K562 (cell line): Measurements from ENCODE around the gene MRPL28. TPM values are rescaled to one million over a fixed set of nuclear protein-coding genes. Genes with fewer than 3 reads are reported as not detected.
A peak's percentile ranks its signal among the peaks of the same experiment; 100 is the strongest.

ENCODE experiments used
- ATF1 ChIP-seq, 2 experiments: fragments of 450-650 bp in 1 of 2; IDR thresholded peaks; 2 replicates each; pipeline ENCODE4 v1.6.1; 2016; ENCODE audit warnings: missing compliant biosample characterization in 1 of 2, missing genetic modification characterization in 1 of 2
- ATF7 ChIP-seq: fragments of 450-650 bp; IDR thresholded peaks from 2 replicates; pipeline ENCODE4 v1.7.1; 2014; ENCODE audit warnings: mild to moderate bottlenecking, moderate library complexity
- CREBBP ChIP-seq: IDR thresholded peaks from one replicate; pipeline ENCODE4 v1.6.1; 2012; ENCODE audit warnings: low read depth, mild to moderate bottlenecking, control low read depth, inconsistent platforms, low read length
- ESRRB ChIP-seq: fragments of 250-450 bp; sonication (Bioruptor Pico); IDR thresholded peaks from 2 replicates; pipeline ENCODE4 v1.5.0; 2020; ENCODE audit warnings: mild to moderate bottlenecking, moderate library complexity, borderline replicate concordance
- ETV6 ChIP-seq, 3 experiments: fragments of 150-350 bp in 1 of 3; sonication (generic) in 1 of 3; formaldehyde crosslinking in 1 of 3; IDR thresholded peaks; 2 replicates each; pipeline versions ENCODE4 v1.6.1 to v1.8.0; 2014 to 2022; ENCODE audit warnings: borderline replicate concordance in 2 of 3, low read depth in 2 of 3, antibody characterized with exemption in 1 of 3, low read length in 1 of 3, mild to moderate bottlenecking in 1 of 3, missing genetic modification reagents in 1 of 3
- FOSL1 ChIP-seq: fragments of 200-800 bp; sonication (Bioruptor generic); conservative IDR thresholded peaks from 2 replicates; pipeline ENCODE4 v1.6.1; 2016; ENCODE audit warnings: missing genetic modification characterization, missing compliant biosample characterization
- FOXA3 ChIP-seq, 2 experiments: fragments of 450-650 bp in 1 of 2; sonication (generic) in 1 of 2; formaldehyde crosslinking; IDR thresholded peaks in 1 of 2; conservative IDR thresholded peaks in 1 of 2; 2 replicates each; pipeline versions ENCODE4 v1.4.0 to v1.8.0; 2020 to 2022; ENCODE audit warnings: mild to moderate bottlenecking in 2 of 2, missing genetic modification reagents in 1 of 2
- HLTF ChIP-seq: fragments of 450-650 bp; IDR thresholded peaks from 2 replicates; pipeline ENCODE4 v1.6.1; 2016
- MYBL2 ChIP-seq, 2 experiments: fragments of 450-650 bp in 1 of 2; sonication (generic) in 1 of 2; formaldehyde crosslinking in 1 of 2; IDR thresholded peaks; 2 replicates each; pipeline versions ENCODE4 v1.6.1 to v1.8.1; 2017 to 2022; ENCODE audit warnings: borderline replicate concordance in 1 of 2, inconsistent platforms in 1 of 2, low read depth in 1 of 2, mild to moderate bottlenecking in 1 of 2, missing genetic modification reagents in 1 of 2, moderate library complexity in 1 of 2
- RBFOX2 ChIP-seq: fragments of 200-400 bp; formaldehyde crosslinking; IDR thresholded peaks from 2 replicates; pipeline ENCODE4 v1.6.1; 2017; ENCODE audit warnings: low read depth, mild to moderate bottlenecking, low read length, moderate library complexity
- SNIP1 ChIP-seq: fragments of 450-650 bp; IDR thresholded peaks from 2 replicates; pipeline ENCODE4 v1.7.1; 2017; ENCODE audit warnings: low read depth, mild to moderate bottlenecking
- ZFP30 ChIP-seq: fragments of 250-450 bp; sonication (Bioruptor Pico); IDR thresholded peaks from 2 replicates; pipeline ENCODE4 v1.8.0; 2022; ENCODE audit warnings: moderate library complexity, mild to moderate bottlenecking, inconsistent platforms, borderline replicate concordance
- ZNF197 ChIP-seq: fragments of 200-800 bp; sonication (Bioruptor generic); IDR thresholded peaks from 2 replicates; pipeline ENCODE4 v1.6.1; 2016; ENCODE audit warnings: low read depth, missing genetic modification characterization, missing compliant biosample characterization
- ZNF408 ChIP-seq: fragments of 250-450 bp; sonication (Bioruptor Pico); IDR thresholded peaks from 2 replicates; pipeline ENCODE4 v1.4.0; 2020; ENCODE audit warnings: low read depth, mild to moderate bottlenecking, moderate library complexity
- ZNF75A ChIP-seq: fragments of 450-650 bp; formaldehyde crosslinking; IDR thresholded peaks from 2 replicates; pipeline ENCODE4 v1.4.0; 2020; ENCODE audit warnings: mild to moderate bottlenecking
- polyA plus RNA-seq, 8 experiments: library from polyadenylated mRNA; depleted of rRNA in 4 of 8; stranded (reverse) in 5 of 8; unstranded in 3 of 8; fragments of >200 nt; fragmentation: Nextera tagmentation in 2 of 8; fragmentation: Illumina TruSeq in 1 of 8; extraction: Ambion mirVana in 2 of 8; extraction: Trizol in 1 of 8; gene quantifications; 2 replicates each; pipeline versions ENCODE4 v1.2.1 to v1.2.3, GENCODE V29; 2011 to 2014; ENCODE audit warnings: inconsistent platforms in 1 of 8, missing spikeins in 1 of 8
- total RNA-seq, 7 experiments: library from RNA; depleted of rRNA in 6 of 7; stranded (reverse); fragments of >200 nt in 6 of 7; fragmentation: Illumina TruSeq in 2 of 7; extraction: Trizol in 2 of 7; gene quantifications; 2 replicates each; pipeline versions ENCODE4 v1.2.1 to v1.2.3, GENCODE V29; 2011 to 2021; ENCODE audit warnings: low replicate concordance in 1 of 7
- TF ChIP-seq, protein P1 (sequence below), 2 experiments: fragments of 250-450 bp in 1 of 2; fragments of 450-650 bp in 1 of 2; sonication (Bioruptor Pico) in 1 of 2; IDR thresholded peaks; 2 replicates each; pipeline versions ENCODE4 v1.6.1 to v1.8.0; 2016 to 2021; ENCODE audit warnings: mild to moderate bottlenecking in 2 of 2, moderate library complexity in 2 of 2, missing compliant biosample characterization in 1 of 2, missing genetic modification characterization in 1 of 2
- TF ChIP-seq, protein P2 (sequence below): sonication (generic); formaldehyde crosslinking; IDR thresholded peaks from 2 replicates; pipeline ENCODE4 v1.8.0; 2022; ENCODE audit warnings: mild to moderate bottlenecking, missing genetic modification reagents
- TF ChIP-seq, protein P3 (sequence below): fragments of 250-450 bp; sonication (Bioruptor Pico); IDR thresholded peaks from 2 replicates; pipeline ENCODE4 v1.4.0; 2020; ENCODE audit warnings: borderline replicate concordance

The MRPL28 gene
- total and polyA plus RNA-seq, 9 of the 15 experiments (the other 6 are each of a cell fraction or from before 2014, with no cell fraction given): 2.5 to 323 (median 175) TPM

DNA sequence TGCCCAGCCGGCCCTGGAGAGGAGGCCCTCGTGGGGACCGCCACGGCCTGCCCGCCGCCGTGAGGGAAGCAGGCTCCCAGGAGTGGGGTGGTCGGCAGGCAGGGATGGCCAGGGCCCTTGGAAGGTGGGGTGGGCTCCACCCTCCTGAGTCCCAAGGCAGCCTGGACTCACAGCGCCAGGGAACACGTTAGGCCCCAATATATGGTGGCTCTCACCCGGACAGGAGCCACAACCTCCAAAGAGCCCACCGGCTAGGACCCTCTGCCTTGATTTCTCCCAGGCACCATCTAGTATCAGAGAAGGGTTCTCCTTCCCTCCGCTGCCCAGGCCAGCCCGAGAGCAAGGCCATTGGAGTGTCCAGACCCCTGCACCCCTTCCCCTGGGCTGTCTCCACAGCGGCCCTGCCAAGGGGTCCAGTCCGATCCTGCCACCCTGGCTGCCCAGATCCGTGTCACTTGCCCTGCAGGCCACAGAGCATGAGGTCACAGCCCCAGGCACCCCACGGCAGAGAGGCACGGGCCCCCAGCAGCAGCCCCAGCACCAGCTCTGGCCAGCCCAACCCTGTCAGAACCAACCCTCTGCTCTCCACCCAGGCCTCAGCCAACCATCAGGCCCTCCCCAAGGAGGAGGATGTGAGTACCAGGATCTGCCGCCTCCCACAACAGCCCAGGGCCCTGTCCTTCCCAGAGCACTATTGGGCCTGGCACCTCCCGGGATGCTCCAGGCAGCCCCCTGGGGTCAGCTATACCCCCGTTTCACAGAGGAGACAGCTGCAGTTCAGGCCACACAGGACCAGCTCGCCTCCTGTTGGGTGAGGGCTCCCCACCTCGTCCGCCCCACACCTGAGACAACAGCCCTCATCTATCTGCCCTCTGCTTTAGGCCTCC is 16.7 kb downstream of the MRPL28 start (continued):
- TF ChIP-seq ZNF197: no peak
- no peak for TF ChIP-seq HLTF
- TF ChIP-seq ETV6 (IDR thresholded peaks at IDR 0.05; ENCODE audit: borderline replicate concordance in 1 of 2, low read depth in 2 of 2, low read length in 1 of 2): no peak
- TF ChIP-seq ETV6 (CRISPR knock-in tag; IDR thresholded peaks at IDR 0.05; ENCODE audit: borderline replicate concordance): no peak
- TF ChIP-seq FOXA3 (CRISPR knock-in tag; conservative IDR thresholded peaks at IDR 0.05 in 1 of 2, IDR thresholded peaks at IDR 0.05 in 1 of 2): 0 out of 4 replicates have a peak, but pooled peaks of 1 of the 2 experiments have one; percentile 6
- no peak for TF ChIP-seq ZNF75A (CRISPR knock-in tag)
- 0 out of 2 replicates have a peak, but pooled peaks have one; percentile 4 for TF ChIP-seq ATF7
- TF ChIP-seq RBFOX2: peak; percentile 41
- TF ChIP-seq MYBL2 (IDR thresholded peaks at IDR 0.05; ENCODE audit: low read depth): no peak
- no peak for TF ChIP-seq MYBL2 (CRISPR knock-in tag; IDR thresholded peaks at IDR 0.05; ENCODE audit: borderline replicate concordance)
- TF ChIP-seq, protein P1, sequence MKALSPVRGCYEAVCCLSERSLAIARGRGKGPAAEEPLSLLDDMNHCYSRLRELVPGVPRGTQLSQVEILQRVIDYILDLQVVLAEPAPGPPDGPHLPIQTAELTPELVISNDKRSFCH (CRISPR knock-in tag; IDR thresholded peaks at IDR 0.05): no peak
- TF ChIP-seq, protein P1 (tag; IDR thresholded peaks at IDR 0.05): 0 out of 2 replicates have a peak, but pooled peaks have one; percentile 38
- TF ChIP-seq, protein P2, sequence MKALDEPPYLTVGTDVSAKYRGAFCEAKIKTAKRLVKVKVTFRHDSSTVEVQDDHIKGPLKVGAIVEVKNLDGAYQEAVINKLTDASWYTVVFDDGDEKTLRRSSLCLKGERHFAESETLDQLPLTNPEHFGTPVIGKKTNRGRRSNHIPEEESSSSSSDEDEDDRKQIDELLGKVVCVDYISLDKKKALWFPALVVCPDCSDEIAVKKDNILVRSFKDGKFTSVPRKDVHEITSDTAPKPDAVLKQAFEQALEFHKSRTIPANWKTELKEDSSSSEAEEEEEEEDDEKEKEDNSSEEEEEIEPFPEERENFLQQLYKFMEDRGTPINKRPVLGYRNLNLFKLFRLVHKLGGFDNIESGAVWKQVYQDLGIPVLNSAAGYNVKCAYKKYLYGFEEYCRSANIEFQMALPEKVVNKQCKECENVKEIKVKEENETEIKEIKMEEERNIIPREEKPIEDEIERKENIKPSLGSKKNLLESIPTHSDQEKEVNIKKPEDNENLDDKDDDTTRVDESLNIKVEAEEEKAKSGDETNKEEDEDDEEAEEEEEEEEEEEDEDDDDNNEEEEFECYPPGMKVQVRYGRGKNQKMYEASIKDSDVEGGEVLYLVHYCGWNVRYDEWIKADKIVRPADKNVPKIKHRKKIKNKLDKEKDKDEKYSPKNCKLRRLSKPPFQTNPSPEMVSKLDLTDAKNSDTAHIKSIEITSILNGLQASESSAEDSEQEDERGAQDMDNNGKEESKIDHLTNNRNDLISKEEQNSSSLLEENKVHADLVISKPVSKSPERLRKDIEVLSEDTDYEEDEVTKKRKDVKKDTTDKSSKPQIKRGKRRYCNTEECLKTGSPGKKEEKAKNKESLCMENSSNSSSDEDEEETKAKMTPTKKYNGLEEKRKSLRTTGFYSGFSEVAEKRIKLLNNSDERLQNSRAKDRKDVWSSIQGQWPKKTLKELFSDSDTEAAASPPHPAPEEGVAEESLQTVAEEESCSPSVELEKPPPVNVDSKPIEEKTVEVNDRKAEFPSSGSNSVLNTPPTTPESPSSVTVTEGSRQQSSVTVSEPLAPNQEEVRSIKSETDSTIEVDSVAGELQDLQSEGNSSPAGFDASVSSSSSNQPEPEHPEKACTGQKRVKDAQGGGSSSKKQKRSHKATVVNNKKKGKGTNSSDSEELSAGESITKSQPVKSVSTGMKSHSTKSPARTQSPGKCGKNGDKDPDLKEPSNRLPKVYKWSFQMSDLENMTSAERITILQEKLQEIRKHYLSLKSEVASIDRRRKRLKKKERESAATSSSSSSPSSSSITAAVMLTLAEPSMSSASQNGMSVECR (CRISPR knock-in tag): 0 out of 2 replicates have a peak, but pooled peaks have one; percentile 58
- TF ChIP-seq ATF1 (CRISPR knock-in tag; IDR thresholded peaks at IDR 0.05): no peak
- 0 out of 2 replicates have a peak, but pooled peaks have one; percentile 8 for TF ChIP-seq ATF1 (tag; IDR thresholded peaks at IDR 0.05)
- no peak for TF ChIP-seq ESRRB (CRISPR knock-in tag)
- no peak for TF ChIP-seq FOSL1 (tag)
- TF ChIP-seq ZFP30 (CRISPR knock-in tag): no peak
- no peak for TF ChIP-seq SNIP1
- no peak for TF ChIP-seq ZNF408 (CRISPR knock-in tag)
- no peak for TF ChIP-seq CREBBP
- TF ChIP-seq, protein P3, sequence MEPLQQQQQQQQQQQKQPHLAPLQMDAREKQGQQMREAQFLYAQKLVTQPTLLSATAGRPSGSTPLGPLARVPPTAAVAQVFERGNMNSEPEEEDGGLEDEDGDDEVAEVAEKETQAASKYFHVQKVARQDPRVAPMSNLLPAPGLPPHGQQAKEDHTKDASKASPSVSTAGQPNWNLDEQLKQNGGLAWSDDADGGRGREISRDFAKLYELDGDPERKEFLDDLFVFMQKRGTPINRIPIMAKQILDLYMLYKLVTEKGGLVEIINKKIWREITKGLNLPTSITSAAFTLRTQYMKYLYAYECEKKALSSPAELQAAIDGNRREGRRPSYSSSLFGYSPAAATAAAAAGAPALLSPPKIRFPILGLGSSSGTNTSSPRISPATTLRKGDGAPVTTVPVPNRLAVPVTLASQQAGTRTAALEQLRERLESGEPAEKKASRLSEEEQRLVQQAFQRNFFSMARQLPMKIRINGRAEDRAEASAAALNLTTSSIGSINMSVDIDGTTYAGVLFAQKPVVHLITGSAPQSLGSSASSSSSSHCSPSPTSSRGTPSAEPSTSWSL (CRISPR knock-in tag): no peak
